GM15510 (cell line): ENCODE data around the gene RNPS1.

ENCODE experiments used
- POLR2A ChIP-seq: IDR thresholded peaks from 3 replicates; pipeline ENCODE4 v1.6.1; 2011; ENCODE audit warnings: borderline replicate concordance; ENCODE audit not compliant: insufficient read length; ENCODE audit errors: extremely low read depth

The RNPS1 gene

GRCh38 chr16:2205967-2206313, 62.0 kb downstream of the RNPS1 start:
- TF ChIP-seq POLR2A = no peak

- peak; percentile 95 for TF ChIP-seq POLR2A
Observed at GRCh38 chr16:2205104-2205966, 62.6 kb downstream of the RNPS1 start, which contains the start of gene MLST8. Gene MLST8 (plus strand): TSS chr16:2205454. CDS start chr16:2206086, 632 bp downstream.

DNA sequence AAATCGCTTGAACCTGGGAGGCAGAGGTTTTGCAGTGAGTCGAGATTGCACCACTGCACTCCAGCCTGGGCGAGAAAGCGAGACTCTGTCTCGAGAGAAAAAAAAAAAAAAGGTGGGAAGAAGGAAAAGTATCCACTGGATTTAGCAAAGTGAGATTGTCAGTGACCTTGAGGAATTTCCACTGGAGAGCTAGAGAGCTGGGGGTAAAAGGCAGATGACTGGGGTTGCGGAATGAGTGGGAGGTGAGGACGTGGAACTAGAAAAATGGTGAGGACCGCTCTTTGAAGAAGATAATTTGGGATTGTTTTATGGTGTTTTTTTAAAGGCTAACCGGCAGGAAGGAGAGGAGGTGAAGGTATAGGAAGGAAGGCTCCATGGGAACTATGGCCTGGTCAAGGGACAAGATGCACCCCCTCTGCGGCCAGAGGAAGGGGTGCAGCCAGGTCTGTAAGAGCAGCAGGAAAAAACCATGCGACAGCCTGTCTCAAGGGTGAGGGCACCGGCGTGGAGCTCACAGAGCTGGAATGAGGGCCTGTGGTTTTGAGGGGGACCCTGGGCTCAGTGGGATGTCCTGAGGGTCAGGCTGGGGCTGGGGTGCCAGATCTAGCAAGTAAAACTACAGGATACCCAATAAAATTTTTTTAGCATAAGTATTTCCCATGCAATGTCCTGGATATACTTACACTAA, 63.4 kb downstream of the RNPS1 start:
- TF ChIP-seq POLR2A = no peak
